Measurements from ENCODE around the gene RNF130.

RNF130 gene, protein sequence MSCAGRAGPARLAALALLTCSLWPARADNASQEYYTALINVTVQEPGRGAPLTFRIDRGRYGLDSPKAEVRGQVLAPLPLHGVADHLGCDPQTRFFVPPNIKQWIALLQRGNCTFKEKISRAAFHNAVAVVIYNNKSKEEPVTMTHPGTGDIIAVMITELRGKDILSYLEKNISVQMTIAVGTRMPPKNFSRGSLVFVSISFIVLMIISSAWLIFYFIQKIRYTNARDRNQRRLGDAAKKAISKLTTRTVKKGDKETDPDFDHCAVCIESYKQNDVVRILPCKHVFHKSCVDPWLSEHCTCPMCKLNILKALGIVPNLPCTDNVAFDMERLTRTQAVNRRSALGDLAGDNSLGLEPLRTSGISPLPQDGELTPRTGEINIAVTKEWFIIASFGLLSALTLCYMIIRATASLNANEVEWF

GRCh38 chr5:180071531-180072255 lies at the start of gene RNF130:
Gene RNF130 (minus strand): TSS chr5:180071759. CDS start chr5:180071702, 57 bp downstream.
- TF ChIP-seq, protein P1, sequence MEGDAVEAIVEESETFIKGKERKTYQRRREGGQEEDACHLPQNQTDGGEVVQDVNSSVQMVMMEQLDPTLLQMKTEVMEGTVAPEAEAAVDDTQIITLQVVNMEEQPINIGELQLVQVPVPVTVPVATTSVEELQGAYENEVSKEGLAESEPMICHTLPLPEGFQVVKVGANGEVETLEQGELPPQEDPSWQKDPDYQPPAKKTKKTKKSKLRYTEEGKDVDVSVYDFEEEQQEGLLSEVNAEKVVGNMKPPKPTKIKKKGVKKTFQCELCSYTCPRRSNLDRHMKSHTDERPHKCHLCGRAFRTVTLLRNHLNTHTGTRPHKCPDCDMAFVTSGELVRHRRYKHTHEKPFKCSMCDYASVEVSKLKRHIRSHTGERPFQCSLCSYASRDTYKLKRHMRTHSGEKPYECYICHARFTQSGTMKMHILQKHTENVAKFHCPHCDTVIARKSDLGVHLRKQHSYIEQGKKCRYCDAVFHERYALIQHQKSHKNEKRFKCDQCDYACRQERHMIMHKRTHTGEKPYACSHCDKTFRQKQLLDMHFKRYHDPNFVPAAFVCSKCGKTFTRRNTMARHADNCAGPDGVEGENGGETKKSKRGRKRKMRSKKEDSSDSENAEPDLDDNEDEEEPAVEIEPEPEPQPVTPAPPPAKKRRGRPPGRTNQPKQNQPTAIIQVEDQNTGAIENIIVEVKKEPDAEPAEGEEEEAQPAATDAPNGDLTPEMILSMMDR (IDR thresholded peaks at IDR 0.05), result no peak
- peak; percentile 92 for DNase-seq (ENCODE audit: low spot score)
- H3K4me3 ChIP-seq, result peak within 1 kb of the TSS; percentile 99

GRCh38 chr5:180120237-180121101 lies 48.9 kb upstream of the RNF130 start:
- Histone ChIP-seq H3K4me3 (no peak overlapping the region), H3K27ac (no peak overlapping the region)
- DNase-seq (ENCODE audit: low spot score), result peak; percentile 56
- TF ChIP-seq, protein P1 (IDR thresholded peaks at IDR 0.05), result no peak

More at GRCh38 chr5:180071531-180072255, at the start of gene RNF130:
- H3K27ac ChIP-seq, result peak within 1 kb of the TSS; percentile 90 to 99

DNA sequence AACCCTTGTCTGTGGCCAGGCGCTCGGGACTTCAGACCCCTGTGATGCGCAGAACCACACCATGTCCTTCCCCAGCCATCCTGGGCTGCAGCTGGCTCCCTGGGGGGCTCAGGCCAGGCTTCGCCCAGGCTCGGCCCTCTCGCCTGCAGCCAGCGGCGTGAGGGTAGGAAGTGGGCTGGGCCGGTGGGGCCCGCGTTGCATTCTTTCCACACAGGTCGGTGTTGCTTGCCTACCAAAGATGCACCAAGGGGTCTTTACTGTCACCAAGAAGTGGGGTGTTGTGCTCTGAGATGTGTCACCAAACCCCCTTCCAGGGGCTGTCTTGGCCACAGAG lies 48.3 kb upstream of the RNF130 start:
- TF ChIP-seq, protein P1 (IDR thresholded peaks at IDR 0.05), result no peak
- peak; percentile 41 for DNase-seq (ENCODE audit: low spot score)
- Histone ChIP-seq H3K4me3 (no peak overlapping the region), H3K27ac (no peak overlapping the region)

GRCh38 chr5:180119031-180119902 lies 47.7 kb upstream of the RNF130 start:
- Histone ChIP-seq H3K27ac (no peak overlapping the region), H3K4me3 (no peak overlapping the region)
- peak; percentile 62 for DNase-seq (ENCODE audit: low spot score)
- TF ChIP-seq, protein P1 (IDR thresholded peaks at IDR 0.05), result no peak

DNA sequence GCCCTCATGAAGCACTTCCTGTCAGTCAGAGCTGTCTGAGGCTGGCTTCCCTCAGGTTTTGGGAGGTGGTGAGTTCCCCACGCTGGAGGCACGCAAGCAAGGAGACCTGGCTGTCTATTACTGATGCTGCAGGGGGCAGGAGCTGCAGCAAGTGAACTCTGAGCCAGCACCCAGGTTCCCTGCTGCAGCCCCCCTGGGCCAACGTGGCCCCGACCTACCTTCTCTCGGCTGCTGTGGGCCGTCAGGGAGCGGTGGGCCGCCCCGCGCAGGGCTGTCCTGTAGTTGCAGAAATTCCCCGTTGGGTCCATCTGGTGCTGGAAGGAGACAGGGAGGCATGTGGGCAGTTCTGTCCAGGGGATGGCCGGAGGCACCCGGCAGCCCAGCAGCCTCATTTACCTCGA lies 46.8 kb upstream of the RNF130 start:
- peak; percentile 62 for DNase-seq (ENCODE audit: low spot score)
- TF ChIP-seq, protein P1 (IDR thresholded peaks at IDR 0.05), result no peak
- H3K27ac ChIP-seq, result no peak overlapping the region
- no peak overlapping the region for H3K4me3 ChIP-seq
